Prostate gland (tissue), 2 donors: ENCODE data around the gene BBS9.

Source experiments
- CTCF ChIP-seq, 4 experiments: fragments of 200-600 bp in 2 of 4; fragments of 450-650 bp in 2 of 4; sonication (generic) in 2 of 4; IDR thresholded peaks; 1 replicate in 3 of 4; 2 replicates in 1 of 4; pipeline ENCODE4 v1.5.1; 2016 to 2019; ENCODE audit warnings: antibody characterized with exemption in 4 of 4, mild to moderate bottlenecking in 2 of 4, moderate library complexity in 2 of 4
- POLR2A ChIP-seq: fragments of 450-650 bp; IDR thresholded peaks from one replicate; pipeline ENCODE4 v1.6.1; 2016; ENCODE audit warnings: antibody characterized with exemption, mild to moderate bottlenecking
- POLR2AphosphoS5 ChIP-seq: sonication (generic); formaldehyde crosslinking; IDR thresholded peaks from one replicate; pipeline ENCODE4 v1.6.1; 2017; ENCODE audit warnings: antibody characterized with exemption

DNA sequence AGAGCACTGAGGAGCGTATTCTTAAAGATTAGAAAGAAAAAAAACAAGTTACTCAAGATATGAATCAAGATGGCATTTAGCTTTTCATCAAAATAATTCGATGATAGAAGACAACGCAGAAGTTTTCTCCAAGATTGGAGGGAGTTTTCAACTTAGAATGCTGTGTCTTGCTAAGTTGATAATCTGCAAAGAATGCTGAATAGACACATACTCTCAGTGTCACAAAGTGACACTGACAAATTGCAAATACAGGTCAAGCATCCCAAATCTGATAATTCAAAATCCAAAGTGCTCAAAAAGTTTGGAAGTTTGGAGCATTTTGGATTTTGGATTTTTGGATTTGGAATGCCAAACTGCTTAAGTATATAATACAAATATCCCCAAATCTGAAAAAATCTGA lies 243.8 kb downstream of the BBS9 start:
- TF ChIP-seq CTCF (IDR thresholded peaks at IDR 0.05) (no peak), POLR2AphosphoS5 (no peak), POLR2A (no peak)
